Neutrophil (primary cell): ENCODE results near the gene FAAP20.

Experiments used
- H3K27ac ChIP-seq: fragments of 200-600 bp; sonication (generic); 2 replicates; pipeline ENCODE4 v1.5.1; 2016; ENCODE audit warnings: mild to moderate bottlenecking, moderate library complexity
- H3K27me3 ChIP-seq: fragments of 200-600 bp; sonication (generic); 2 replicates; pipeline ENCODE4 v1.6.0; 2016; ENCODE audit warnings: mild to moderate bottlenecking
- H3K36me3 ChIP-seq: fragments of 200-600 bp; sonication (generic); 2 replicates; pipeline ENCODE4 v1.5.1; 2017
- H3K4me1 ChIP-seq, 2 experiments: fragments of 200-600 bp in 1 of 2; sonication (generic) in 1 of 2; 1 replicate in 1 of 2; 2 replicates in 1 of 2; pipeline versions ENCODE4 v1.5.1 to v1.6.1; 2013 to 2016; ENCODE audit warnings: low read depth in 1 of 2, low read length in 1 of 2, mild to moderate bottlenecking in 1 of 2, moderate library complexity in 1 of 2; ENCODE audit not compliant: control insufficient read depth in 1 of 2, insufficient read depth in 1 of 2
- H3K4me3 ChIP-seq, 2 experiments: fragments of 200-600 bp in 1 of 2; sonication (generic) in 1 of 2; 1 replicate in 1 of 2; 2 replicates in 1 of 2; pipeline ENCODE4 v1.5.1; 2013 to 2016; ENCODE audit warnings: low read depth in 1 of 2, low read length in 1 of 2, mild to moderate bottlenecking in 1 of 2, moderate library complexity in 1 of 2
- H3K9me3 ChIP-seq: fragments of 200-600 bp; sonication (generic); 2 replicates; pipeline ENCODE4 v1.5.1; 2016
- TF ChIP-seq, protein P1 (sequence below): fragments of 200-600 bp; sonication (generic); IDR thresholded peaks from 2 replicates; pipeline ENCODE4 v1.5.1; 2016; ENCODE audit warnings: antibody characterized with exemption

FAAP20 gene, protein sequence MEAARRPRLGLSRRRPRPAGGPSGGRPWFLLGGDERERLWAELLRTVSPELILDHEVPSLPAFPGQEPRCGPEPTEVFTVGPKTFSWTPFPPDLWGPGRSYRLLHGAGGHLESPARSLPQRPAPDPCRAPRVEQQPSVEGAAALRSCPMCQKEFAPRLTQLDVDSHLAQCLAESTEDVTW

DNA sequence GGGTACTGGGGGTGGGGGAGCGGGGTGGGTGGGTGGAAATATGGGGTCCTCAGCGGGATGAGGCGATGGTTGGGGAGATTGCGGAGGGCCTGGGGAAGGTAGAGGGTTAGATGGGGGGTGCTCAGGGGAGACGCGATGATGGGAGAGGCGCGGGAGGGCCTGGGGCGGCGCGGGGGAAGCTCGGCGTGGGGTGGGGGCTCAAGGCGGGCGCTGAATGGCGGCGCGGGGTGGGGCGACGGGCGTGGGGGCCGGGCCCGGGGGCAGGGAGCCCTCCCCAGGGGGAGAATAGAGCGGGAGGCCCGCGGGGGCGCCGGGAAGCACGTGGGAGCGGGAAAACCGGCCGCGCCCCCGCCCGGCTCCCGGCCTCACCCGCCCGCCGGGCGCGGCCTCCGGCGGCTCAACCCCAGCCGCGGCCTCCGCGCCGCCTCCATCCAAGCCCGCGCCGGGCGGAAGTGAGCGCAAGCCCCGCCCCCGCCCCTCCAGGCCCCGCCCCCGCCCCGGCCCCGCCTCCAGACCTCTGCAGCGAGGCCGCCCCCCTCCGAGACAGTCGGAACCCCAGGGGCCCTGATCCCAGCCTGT is at the start of gene FAAP20:
FAAP20 (minus strand) TSS at position 454 of the 579 bp plus-strand sequence; CDS start at position 431, 23 bp downstream.
- H3K9me3 ChIP-seq, result no peaks in the 10 kb centered on the region
- H3K27me3 ChIP-seq, result peaks cover 15% of the 10 kb centered on the region
- H3K4me3 ChIP-seq, result peak within 1 kb of the TSS; percentile 79 to 94
- H3K4me1 ChIP-seq, result peaks cover 25 to 43% of the 10 kb centered on the region in 2 experiments
- TF ChIP-seq, protein P1, sequence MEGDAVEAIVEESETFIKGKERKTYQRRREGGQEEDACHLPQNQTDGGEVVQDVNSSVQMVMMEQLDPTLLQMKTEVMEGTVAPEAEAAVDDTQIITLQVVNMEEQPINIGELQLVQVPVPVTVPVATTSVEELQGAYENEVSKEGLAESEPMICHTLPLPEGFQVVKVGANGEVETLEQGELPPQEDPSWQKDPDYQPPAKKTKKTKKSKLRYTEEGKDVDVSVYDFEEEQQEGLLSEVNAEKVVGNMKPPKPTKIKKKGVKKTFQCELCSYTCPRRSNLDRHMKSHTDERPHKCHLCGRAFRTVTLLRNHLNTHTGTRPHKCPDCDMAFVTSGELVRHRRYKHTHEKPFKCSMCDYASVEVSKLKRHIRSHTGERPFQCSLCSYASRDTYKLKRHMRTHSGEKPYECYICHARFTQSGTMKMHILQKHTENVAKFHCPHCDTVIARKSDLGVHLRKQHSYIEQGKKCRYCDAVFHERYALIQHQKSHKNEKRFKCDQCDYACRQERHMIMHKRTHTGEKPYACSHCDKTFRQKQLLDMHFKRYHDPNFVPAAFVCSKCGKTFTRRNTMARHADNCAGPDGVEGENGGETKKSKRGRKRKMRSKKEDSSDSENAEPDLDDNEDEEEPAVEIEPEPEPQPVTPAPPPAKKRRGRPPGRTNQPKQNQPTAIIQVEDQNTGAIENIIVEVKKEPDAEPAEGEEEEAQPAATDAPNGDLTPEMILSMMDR, result no peak
- H3K27ac ChIP-seq, result peak within 1 kb of the TSS; percentile 87
- peaks cover 3% of the 10 kb centered on the region for H3K36me3 ChIP-seq

DNA sequence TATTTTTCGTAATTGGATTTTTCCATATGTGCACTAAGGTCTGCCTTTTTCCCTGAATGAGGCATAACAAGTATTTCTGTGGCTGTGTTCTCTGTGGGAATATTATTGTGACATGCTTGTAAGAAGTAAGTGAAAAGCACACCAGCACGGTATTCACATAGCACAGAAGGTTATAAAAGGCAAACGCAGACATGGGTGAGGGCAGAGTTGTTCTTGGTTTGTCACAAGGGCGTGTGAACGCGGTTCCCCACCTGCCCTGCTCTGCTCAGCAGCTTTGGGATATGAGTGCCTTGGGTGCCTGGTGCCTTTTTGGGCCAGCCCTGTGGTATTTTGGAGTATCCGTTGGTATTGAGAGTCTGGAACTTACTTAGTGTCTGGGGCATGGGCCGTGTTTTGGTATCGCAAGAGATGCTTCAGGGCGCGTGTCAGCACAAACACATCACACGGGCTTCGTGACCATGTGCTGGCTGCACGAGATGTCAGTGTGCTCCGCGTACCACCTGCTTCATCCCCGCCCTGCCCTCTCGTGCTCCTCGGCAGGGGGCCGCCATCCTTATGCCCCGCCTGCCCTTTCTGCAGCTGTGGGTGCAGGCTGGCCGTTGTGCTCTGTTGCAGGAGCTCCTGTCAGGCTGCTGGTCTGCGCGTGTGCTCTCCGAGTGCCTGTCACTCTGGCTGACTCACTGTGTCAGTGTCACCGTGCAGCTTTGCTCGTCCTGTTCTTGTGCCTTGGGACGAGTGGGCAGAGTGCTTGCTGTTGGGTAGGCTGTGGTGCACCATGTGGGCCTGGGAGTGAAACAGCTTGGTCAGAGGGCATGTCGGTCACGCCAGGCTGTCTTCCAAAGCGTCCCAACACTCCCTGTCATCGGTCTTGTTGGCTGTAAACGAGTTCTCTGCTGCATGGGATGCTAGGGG is 48.5 kb upstream of the FAAP20 start:
- Histone ChIP-seq H3K4me1 (peaks cover 58 to 69% of the 10 kb centered on the region in 2 experiments), H3K27ac (no peak overlapping the region), H3K4me3 (no peak overlapping the region), H3K27me3 (no peaks in the 10 kb centered on the region), H3K36me3 (no peaks in the 10 kb centered on the region), H3K9me3 (no peaks in the 10 kb centered on the region)
- TF ChIP-seq, protein P1, result no peak

DNA sequence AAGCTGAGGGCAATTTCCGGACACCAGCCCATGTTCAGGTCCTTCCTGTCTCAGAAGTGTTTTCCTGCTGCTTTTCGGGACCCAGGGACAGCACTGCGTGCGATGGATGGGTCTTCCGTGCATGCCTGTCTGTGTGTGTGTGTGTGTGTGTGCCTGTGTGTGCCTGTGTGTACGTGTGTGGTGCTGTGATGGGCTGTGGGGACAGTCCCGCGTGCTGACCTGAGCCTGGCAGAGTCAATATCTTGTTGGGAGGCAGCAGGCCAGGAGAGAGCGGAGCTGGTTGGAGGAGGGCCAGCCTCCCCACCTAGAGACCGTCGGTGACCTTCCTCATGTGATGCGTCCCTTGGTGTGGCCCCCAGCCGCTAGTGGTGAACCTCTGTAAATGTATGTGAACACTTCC is 47.2 kb upstream of the FAAP20 start:
- Histone ChIP-seq H3K4me1 (peaks cover 53 to 69% of the 10 kb centered on the region in 2 experiments), H3K27me3 (no peaks in the 10 kb centered on the region), H3K4me3 (no peak overlapping the region), H3K9me3 (no peaks in the 10 kb centered on the region), H3K27ac (no peak overlapping the region), H3K36me3 (no peaks in the 10 kb centered on the region)
- TF ChIP-seq, protein P1, result no peak

DNA sequence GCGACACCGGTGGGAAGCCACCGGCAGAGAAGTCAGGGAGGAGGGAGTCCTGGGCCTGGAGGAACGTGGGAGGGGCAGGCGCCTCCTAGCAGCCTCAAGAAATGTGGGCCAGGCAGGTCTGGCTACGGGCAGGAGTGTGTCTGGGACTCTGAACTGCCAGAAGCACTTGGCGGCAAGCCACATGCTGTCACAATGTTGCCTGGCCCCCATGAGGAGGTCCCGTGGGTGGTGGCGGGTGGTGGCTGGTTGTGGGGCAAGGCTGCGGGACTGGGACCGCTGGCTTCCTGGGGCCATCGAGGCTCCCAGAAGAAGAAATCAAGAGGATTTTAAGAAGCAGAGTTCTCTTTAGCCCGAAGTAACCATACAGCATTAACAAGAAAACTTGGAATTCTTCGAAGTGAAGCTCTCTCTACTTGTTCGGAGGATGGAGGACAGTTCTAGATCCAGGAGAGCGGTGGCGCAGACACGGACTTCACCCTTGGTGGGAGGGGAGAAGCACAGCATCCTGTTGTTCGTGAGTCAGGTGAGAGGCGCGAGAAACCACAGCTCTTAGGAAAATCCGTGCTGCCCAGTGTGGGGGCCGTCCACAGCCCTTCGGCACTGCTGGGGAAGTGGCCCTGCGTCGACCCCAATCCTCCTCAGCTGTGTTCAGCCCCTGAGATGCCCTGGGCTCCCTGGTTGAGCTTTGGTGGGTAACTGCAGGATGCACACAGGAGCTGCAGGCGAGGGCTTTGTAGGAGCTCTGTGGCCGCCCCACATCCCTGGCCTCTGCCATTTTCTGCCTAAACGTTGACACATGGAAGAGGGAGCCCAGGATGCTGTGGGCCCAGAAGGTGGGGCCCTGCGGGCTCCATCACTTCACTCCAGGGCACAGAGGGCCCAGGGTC is 45.9 kb upstream of the FAAP20 start:
- H3K27ac ChIP-seq, result peak overlapping the region; percentile 71
- peaks cover 53 to 69% of the 10 kb centered on the region in 2 experiments for H3K4me1 ChIP-seq
- no peaks in the 10 kb centered on the region for H3K27me3 ChIP-seq
- H3K4me3 ChIP-seq, result peak overlapping the region in 1 of 2 experiments; percentile 39
- no peaks in the 10 kb centered on the region for H3K9me3 ChIP-seq
- TF ChIP-seq, protein P1, result no peak
- no peaks in the 10 kb centered on the region for H3K36me3 ChIP-seq
